ENCODE data around the gene GALNT17. TPM values are rescaled to one million over a fixed set of nuclear protein-coding genes. Genes with fewer than 3 reads are reported as not detected.

GALNT17 gene
- total RNA-seq, 1 experiment from 2014 or later = not detected

GRCh38 chr7:71300603-71301002 is 168.7 kb downstream of the GALNT17 start:
- BruUV-seq (replicated peaks) = no TSS peak
- Histone ChIP-seq H3K9me3 (ENCODE audit: control insufficient read depth, insufficient read depth, low read depth, low read length) (no peaks in the 10 kb centered on the region), H3K4me1 (ENCODE audit: control insufficient read depth, insufficient read depth, low read length) (no peaks in the 10 kb centered on the region), H3K27ac (ENCODE audit: low read length) (no peak overlapping the region), H3K36me3 (ENCODE audit: control insufficient read depth, insufficient read depth, low read length) (no peaks in the 10 kb centered on the region), H3K4me3 (ENCODE audit: low read depth in 2 of 2, low read length in 2 of 2) (no peak overlapping the region), H3K27me3 (ENCODE audit: control insufficient read depth, insufficient read depth, low read length) (no peaks in the 10 kb centered on the region)
- intact Hi-C loops (cut with micrococcal nuclease; ENCODE audit: unreplicated experiment) (loop anchor here (10.0 kb wide), 1 partner anchor 64 kb away; no protein-coding TSS in a partner anchor), in situ Hi-C loops (cut with HindIII; ENCODE audit: low pct_unique_long_range_greater_than_20kb, low sequenced_read_pairs) (no loop called here)
- POLR2A ChIA-PET = no interaction called here
- CTCF ChIA-PET = no interaction called here
- ATAC-seq (no peak), DNase-seq (ENCODE audit: low read depth, low spot score) (no peak)
- TF ChIP-seq REST (IDR thresholded peaks at IDR 0.05; ENCODE audit: insufficient read depth in 1 of 2, low read depth in 2 of 2, low read length in 1 of 2) (no peak), TCF7L2 (IDR thresholded peaks at IDR 0.05; ENCODE audit: low read depth, low read length) (no peak), POLR2AphosphoS5 (IDR thresholded peaks at IDR 0.05; ENCODE audit: low read depth, low read length) (no peak), SIN3A (IDR thresholded peaks at IDR 0.05; ENCODE audit: borderline replicate concordance, insufficient read depth, low read depth, low read length) (no peak), CTCF (IDR thresholded peaks at IDR 0.05) (no peak)

- BruUV-seq (replicated peaks) = no TSS peak
- no peaks in the 10 kb centered on the region for H3K4me1 ChIP-seq (ENCODE audit: control insufficient read depth, insufficient read depth, low read length)
- intact Hi-C loops (cut with micrococcal nuclease; ENCODE audit: unreplicated experiment) (loop anchor here (10.0 kb wide), 1 partner anchor 64 kb away; no protein-coding TSS in a partner anchor), in situ Hi-C loops (cut with HindIII; ENCODE audit: low pct_unique_long_range_greater_than_20kb, low sequenced_read_pairs) (no loop called here)
- H3K4me3 ChIP-seq (ENCODE audit: low read depth in 2 of 2, low read length in 2 of 2) = no peak overlapping the region
- no peaks in the 10 kb centered on the region for H3K36me3 ChIP-seq (ENCODE audit: control insufficient read depth, insufficient read depth, low read length)
- ChIA-PET POLR2A (no interaction called here), CTCF (no interaction called here)
- no peaks in the 10 kb centered on the region for H3K27me3 ChIP-seq (ENCODE audit: control insufficient read depth, insufficient read depth, low read length)
- TF ChIP-seq SIN3A (IDR thresholded peaks at IDR 0.05; ENCODE audit: borderline replicate concordance, insufficient read depth, low read depth, low read length) (no peak), POLR2AphosphoS5 (IDR thresholded peaks at IDR 0.05; ENCODE audit: low read depth, low read length) (no peak), REST (IDR thresholded peaks at IDR 0.05; ENCODE audit: insufficient read depth in 1 of 2, low read depth in 2 of 2, low read length in 1 of 2) (no peak), CTCF (IDR thresholded peaks at IDR 0.05) (no peak), TCF7L2 (IDR thresholded peaks at IDR 0.05; ENCODE audit: low read depth, low read length) (no peak)
- DNase-seq (ENCODE audit: low read depth, low spot score) (no peak), ATAC-seq (no peak)
- no peak overlapping the region for H3K27ac ChIP-seq (ENCODE audit: low read length)
- no peaks in the 10 kb centered on the region for H3K9me3 ChIP-seq (ENCODE audit: control insufficient read depth, insufficient read depth, low read depth, low read length)
Measured at GRCh38 chr7:71301167-71301566, 169.2 kb downstream of the GALNT17 start.
